Breast epithelium (tissue), 3 donors: Measurements from ENCODE around the gene FAM163B.

Experiments
- POLR2A ChIP-seq: fragments of 450-650 bp; IDR thresholded peaks from one replicate; pipeline ENCODE4 v1.6.1; 2016; ENCODE audit warnings: antibody characterized with exemption, mild to moderate bottlenecking, moderate library complexity
- TF ChIP-seq, protein P1 (sequence below), 3 donors: fragments of 450-650 bp; IDR thresholded peaks; one replicate each; pipeline ENCODE4 v1.5.1; 2016 to 2017; ENCODE audit warnings: antibody characterized with exemption in 3 of 3, mild to moderate bottlenecking in 3 of 3, moderate library complexity in 3 of 3

DNA sequence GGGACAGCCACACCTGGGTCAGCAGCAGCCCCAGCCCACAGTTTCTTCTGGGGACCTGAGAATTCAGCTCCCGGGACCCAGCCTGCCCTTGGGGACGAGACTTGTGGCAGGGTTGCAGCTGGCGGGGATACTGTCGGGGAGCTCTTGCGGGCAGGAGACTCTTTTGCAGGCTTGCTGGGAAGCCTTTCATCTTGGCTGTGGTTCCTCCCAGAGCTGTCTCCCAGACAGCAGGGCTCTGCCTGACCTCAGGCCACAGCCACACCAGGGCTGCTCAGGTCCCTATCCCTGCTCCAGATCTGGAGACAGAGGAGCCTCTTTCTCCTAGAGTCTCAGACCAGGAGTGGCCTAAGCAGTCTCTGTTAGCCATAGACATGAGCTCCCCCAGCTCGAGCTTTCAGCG lies 79.7 kb downstream of the FAM163B start:
- TF ChIP-seq, protein P1, sequence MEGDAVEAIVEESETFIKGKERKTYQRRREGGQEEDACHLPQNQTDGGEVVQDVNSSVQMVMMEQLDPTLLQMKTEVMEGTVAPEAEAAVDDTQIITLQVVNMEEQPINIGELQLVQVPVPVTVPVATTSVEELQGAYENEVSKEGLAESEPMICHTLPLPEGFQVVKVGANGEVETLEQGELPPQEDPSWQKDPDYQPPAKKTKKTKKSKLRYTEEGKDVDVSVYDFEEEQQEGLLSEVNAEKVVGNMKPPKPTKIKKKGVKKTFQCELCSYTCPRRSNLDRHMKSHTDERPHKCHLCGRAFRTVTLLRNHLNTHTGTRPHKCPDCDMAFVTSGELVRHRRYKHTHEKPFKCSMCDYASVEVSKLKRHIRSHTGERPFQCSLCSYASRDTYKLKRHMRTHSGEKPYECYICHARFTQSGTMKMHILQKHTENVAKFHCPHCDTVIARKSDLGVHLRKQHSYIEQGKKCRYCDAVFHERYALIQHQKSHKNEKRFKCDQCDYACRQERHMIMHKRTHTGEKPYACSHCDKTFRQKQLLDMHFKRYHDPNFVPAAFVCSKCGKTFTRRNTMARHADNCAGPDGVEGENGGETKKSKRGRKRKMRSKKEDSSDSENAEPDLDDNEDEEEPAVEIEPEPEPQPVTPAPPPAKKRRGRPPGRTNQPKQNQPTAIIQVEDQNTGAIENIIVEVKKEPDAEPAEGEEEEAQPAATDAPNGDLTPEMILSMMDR (IDR thresholded peaks at IDR 0.05): no peak
- TF ChIP-seq POLR2A: no peak
